Stimulated activated CD4-positive, alpha-beta T cell treated with anti-CD3 and anti-CD28 coated beads, Interleukin-12 subunit alpha, Interleukin-12 subunit beta, amount 100 ng/mL, for 24 hours (primary cell): ENCODE data around the gene MSL3B.

Experiments used
- DNase-seq, 2 experiments: peaks; one replicate each; pipeline ENCODE4 v3.0.0-alpha.2; 2020; ENCODE audit warnings: low read depth in 2 of 2

MSL3B gene

DNA sequence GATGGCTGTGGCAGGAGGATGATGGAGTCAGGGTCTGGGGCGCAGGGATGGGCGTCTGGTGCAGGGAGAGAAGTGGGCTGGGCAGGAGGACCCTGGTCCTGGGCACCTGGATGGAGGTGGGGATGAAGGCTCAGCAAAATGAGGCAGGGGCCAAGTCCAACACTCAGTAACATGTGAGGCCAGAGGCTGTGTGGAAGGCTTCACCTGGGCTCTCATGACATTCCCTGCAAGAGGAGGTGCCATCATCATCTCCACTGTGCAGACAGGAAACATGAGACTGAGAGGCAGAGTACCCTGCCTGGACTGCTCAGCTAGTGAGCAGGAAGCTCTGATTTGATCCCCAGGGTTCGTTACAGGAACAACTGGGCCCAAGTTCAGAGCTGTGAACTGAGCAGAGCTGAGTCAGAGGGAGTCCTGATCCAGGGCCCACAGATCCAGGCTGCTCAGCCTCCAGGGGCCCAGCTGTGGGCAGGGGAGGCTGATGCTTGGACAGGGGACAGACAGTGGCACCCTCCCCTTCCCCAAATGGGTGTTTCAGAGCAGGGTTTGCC, 50.8 kb downstream of the MSL3B start:
- DNase-seq: no peak

DNA sequence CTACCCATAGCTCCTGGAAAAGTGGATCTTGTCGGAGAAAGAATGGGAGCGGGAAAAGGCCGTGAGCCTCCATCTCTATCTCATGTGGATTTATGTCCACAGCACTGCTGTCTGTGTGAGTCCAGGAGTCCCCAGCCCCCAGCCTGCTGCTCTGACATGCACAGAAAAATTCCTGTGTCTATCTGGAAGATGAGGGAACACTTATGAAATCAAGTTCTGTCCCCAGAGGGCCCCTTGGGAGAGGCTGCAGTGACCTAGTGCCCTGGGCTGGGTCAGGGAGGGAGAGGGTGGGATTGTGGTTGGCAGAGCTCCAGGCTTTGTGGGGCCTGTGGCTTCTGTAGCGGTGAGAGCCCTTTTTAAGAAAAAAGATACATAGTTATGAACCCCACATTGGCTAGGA, 51.4 kb downstream of the MSL3B start:
- DNase-seq: no peak

DNA sequence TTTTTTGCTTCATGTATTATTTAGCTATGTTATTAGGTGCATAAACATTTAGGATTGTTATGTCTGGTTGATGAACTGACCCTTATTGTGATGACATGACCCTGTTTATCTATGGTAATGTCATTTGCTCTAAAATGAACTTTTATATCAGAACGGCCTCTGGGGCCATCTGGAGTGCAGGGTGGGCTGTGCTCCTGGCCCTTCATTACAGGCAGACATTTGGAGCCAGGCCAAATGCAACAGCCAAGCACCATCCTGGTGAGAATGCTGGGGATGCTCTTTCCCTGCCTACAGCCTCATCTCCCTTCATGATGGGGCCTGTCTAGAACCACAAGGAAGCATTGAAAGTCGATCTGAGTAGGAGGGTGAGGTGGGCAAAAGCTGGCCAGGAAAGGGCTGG, 51.9 kb downstream of the MSL3B start:
- no peak for DNase-seq

DNA sequence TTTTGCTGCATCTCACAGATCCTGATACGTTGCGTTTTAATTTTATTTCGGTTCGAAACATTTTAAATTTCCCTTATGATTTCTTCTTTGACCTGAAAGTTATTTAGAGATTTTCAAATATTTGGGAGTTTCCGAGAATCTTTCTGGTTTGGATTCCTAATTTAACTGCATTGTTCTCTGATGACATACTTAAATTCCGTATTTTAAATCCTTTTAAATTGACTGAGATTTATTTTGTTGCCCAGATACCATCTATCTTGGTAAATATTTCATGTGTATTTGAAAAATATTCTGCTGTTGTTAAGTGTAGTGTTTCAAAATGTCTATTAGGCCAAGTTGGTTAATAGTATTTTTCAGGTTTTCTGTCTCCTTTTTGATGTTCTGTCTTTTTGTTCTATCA, 52.3 kb downstream of the MSL3B start:
- no peak for DNase-seq
